ENCODE measurements around the gene APCDD1. TPM values are rescaled to one million over a fixed set of nuclear protein-coding genes. Genes with fewer than 3 reads are reported as not detected.

Gene APCDD1
- total RNA-seq, 1 experiment from 2014 or later: not detected

DNA sequence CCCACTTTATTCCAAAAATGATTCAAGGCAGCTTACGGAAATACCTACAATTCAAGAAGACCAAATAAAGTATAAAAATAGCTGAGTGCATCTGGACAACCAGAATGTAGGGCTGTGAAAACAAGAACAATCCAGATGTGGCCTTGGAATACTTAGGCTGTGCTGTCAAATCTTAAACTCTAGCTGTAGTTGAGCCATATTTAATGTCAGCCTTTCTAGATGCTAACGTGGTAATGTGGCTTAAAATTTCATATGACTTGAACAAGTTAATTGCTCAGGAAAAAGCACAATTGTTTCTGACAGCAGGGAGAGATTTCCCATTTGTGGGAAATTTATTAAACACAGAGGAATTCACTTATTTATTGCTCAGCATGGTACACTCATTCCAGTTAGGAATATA is 56.8 kb downstream of the APCDD1 start:
- H3K4me1 Mint-ChIP-seq (ENCODE audit: low read depth, unreplicated experiment): no peaks in the 10 kb centered on the region
- no peak overlapping the region for H3K27ac Mint-ChIP-seq (ENCODE audit: unreplicated experiment)
- H3K36me3 Mint-ChIP-seq (ENCODE audit: insufficient read depth, unreplicated experiment): no peaks in the 10 kb centered on the region
- BruUV-seq (replicated peaks): no TSS peak
- CTCF ChIA-PET: no interaction called here
- peaks cover 4% of the 10 kb centered on the region for H3K9me3 Mint-ChIP-seq (ENCODE audit: low read depth, unreplicated experiment)
- TF ChIP-seq, protein P1, sequence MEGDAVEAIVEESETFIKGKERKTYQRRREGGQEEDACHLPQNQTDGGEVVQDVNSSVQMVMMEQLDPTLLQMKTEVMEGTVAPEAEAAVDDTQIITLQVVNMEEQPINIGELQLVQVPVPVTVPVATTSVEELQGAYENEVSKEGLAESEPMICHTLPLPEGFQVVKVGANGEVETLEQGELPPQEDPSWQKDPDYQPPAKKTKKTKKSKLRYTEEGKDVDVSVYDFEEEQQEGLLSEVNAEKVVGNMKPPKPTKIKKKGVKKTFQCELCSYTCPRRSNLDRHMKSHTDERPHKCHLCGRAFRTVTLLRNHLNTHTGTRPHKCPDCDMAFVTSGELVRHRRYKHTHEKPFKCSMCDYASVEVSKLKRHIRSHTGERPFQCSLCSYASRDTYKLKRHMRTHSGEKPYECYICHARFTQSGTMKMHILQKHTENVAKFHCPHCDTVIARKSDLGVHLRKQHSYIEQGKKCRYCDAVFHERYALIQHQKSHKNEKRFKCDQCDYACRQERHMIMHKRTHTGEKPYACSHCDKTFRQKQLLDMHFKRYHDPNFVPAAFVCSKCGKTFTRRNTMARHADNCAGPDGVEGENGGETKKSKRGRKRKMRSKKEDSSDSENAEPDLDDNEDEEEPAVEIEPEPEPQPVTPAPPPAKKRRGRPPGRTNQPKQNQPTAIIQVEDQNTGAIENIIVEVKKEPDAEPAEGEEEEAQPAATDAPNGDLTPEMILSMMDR (IDR thresholded peaks at IDR 0.05; ENCODE audit: unreplicated experiment): no peak
- no peak overlapping the region for H3K4me3 Mint-ChIP-seq (ENCODE audit: low read depth, unreplicated experiment)
- DNase-seq: no peak
- intact Hi-C loops (cut with micrococcal nuclease; ENCODE audit: unreplicated experiment): no loop called here
- peaks cover 44% of the 10 kb centered on the region for H3K27me3 Mint-ChIP-seq (ENCODE audit: unreplicated experiment)

DNA sequence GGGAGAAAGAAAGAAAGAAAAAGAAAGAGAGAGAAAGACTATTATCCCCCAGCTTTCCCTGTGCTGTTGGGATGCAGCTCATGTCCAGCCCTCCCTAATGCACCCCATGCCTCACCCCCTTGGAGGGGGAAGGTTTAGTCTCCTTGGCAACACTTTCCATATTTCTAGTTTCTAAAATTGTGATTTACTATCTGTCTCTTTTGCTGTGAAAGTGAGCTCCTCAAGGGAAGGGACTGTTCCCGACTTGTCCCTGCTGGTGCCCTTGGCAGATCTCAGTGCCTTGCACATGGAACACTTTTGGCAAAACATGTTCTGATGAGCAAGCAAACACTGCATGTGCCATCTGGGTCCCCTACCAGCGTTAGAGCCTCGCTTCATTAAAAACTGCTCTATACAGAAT is 59.6 kb downstream of the APCDD1 start:
- intact Hi-C loops (cut with micrococcal nuclease; ENCODE audit: unreplicated experiment): no loop called here
- DNase-seq: no peak
- Mint-ChIP-seq H3K36me3 (ENCODE audit: insufficient read depth, unreplicated experiment) (no peaks in the 10 kb centered on the region), H3K9me3 (ENCODE audit: low read depth, unreplicated experiment) (no peaks in the 10 kb centered on the region), H3K4me3 (ENCODE audit: low read depth, unreplicated experiment) (no peak overlapping the region), H3K27me3 (ENCODE audit: unreplicated experiment) (peaks cover 72% of the 10 kb centered on the region), H3K27ac (ENCODE audit: unreplicated experiment) (no peak overlapping the region), H3K4me1 (ENCODE audit: low read depth, unreplicated experiment) (no peaks in the 10 kb centered on the region)
- TF ChIP-seq, protein P1 (IDR thresholded peaks at IDR 0.05; ENCODE audit: unreplicated experiment): no peak
- no TSS peak for BruUV-seq (replicated peaks)
- CTCF ChIA-PET: no interaction called here

DNA sequence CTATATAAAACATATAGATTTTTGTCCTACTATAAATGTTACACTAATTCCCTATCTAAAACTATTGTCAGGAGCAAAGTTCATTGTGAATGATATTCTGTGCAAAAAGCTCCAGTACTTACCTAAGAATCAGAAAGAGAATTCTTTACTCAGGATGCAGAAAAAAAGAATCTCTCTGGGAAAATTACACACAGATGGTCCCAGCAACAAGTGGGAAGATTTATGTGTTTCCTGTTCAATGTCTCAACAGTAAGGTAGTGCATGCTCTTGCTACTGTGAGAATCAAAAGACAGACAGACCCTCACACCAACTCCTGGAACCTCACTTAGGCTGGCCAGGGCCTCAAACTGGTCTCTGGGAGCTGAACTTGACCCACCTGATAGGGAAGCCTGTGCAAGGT is 60.2 kb downstream of the APCDD1 start:
- no peak overlapping the region for H3K27ac Mint-ChIP-seq (ENCODE audit: unreplicated experiment)
- H3K4me3 Mint-ChIP-seq (ENCODE audit: low read depth, unreplicated experiment): no peak overlapping the region
- no peaks in the 10 kb centered on the region for H3K9me3 Mint-ChIP-seq (ENCODE audit: low read depth, unreplicated experiment)
- no peaks in the 10 kb centered on the region for H3K4me1 Mint-ChIP-seq (ENCODE audit: low read depth, unreplicated experiment)
- TF ChIP-seq, protein P1 (IDR thresholded peaks at IDR 0.05; ENCODE audit: unreplicated experiment): no peak
- H3K27me3 Mint-ChIP-seq (ENCODE audit: unreplicated experiment): peaks cover 77% of the 10 kb centered on the region
- no peak for DNase-seq
- CTCF ChIA-PET: no interaction called here
- no peaks in the 10 kb centered on the region for H3K36me3 Mint-ChIP-seq (ENCODE audit: insufficient read depth, unreplicated experiment)
- no TSS peak for BruUV-seq (replicated peaks)
- intact Hi-C loops (cut with micrococcal nuclease; ENCODE audit: unreplicated experiment): no loop called here

- H3K27me3 Mint-ChIP-seq (ENCODE audit: unreplicated experiment): peaks cover 80% of the 10 kb centered on the region
- no peak for DNase-seq
- no peak overlapping the region for H3K27ac Mint-ChIP-seq (ENCODE audit: unreplicated experiment)
- H3K4me1 Mint-ChIP-seq (ENCODE audit: low read depth, unreplicated experiment): no peaks in the 10 kb centered on the region
- BruUV-seq (replicated peaks): no TSS peak
- H3K9me3 Mint-ChIP-seq (ENCODE audit: low read depth, unreplicated experiment): no peaks in the 10 kb centered on the region
- H3K4me3 Mint-ChIP-seq (ENCODE audit: low read depth, unreplicated experiment): no peak overlapping the region
- no peaks in the 10 kb centered on the region for H3K36me3 Mint-ChIP-seq (ENCODE audit: insufficient read depth, unreplicated experiment)
- CTCF ChIA-PET: no interaction called here
- intact Hi-C loops (cut with micrococcal nuclease; ENCODE audit: unreplicated experiment): no loop called here
- TF ChIP-seq, protein P1 (IDR thresholded peaks at IDR 0.05; ENCODE audit: unreplicated experiment): no peak
These were observed 61.0 kb downstream of the APCDD1 start for GRCh38 chr18:10515456-10515855.

DNA sequence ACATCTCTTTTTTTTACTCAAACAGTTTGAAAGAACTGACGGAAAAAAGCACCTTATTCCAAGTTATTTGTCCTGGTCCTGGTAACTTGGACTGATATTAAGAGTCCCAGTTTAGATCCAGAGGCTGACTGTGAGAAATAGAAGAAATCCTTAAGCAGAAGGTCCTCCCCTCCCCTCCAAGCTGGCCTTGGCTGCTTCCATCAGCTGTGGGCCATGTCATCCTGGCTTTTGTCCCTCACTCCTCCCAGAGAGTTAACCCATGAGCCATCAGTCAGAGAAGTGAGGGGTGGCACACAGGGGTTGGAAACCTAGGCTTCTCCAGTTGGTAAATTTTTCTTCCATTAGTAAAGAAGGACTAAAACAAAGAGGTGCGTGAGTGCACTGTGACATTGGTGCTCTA is 61.6 kb downstream of the APCDD1 start:
- no peak overlapping the region for H3K27ac Mint-ChIP-seq (ENCODE audit: unreplicated experiment)
- H3K27me3 Mint-ChIP-seq (ENCODE audit: unreplicated experiment): peaks cover 81% of the 10 kb centered on the region
- intact Hi-C loops (cut with micrococcal nuclease; ENCODE audit: unreplicated experiment): no loop called here
- no peaks in the 10 kb centered on the region for H3K9me3 Mint-ChIP-seq (ENCODE audit: low read depth, unreplicated experiment)
- no peak overlapping the region for H3K4me3 Mint-ChIP-seq (ENCODE audit: low read depth, unreplicated experiment)
- no TSS peak for BruUV-seq (replicated peaks)
- H3K4me1 Mint-ChIP-seq (ENCODE audit: low read depth, unreplicated experiment): no peaks in the 10 kb centered on the region
- DNase-seq: no peak
- no peaks in the 10 kb centered on the region for H3K36me3 Mint-ChIP-seq (ENCODE audit: insufficient read depth, unreplicated experiment)
- TF ChIP-seq, protein P1 (IDR thresholded peaks at IDR 0.05; ENCODE audit: unreplicated experiment): no peak
- CTCF ChIA-PET: no interaction called here
